Fibroblast of skin of abdomen (primary cell): ENCODE data around the gene NTN3.

Source experiments
- DNase-seq: peaks from one replicate; pipeline ENCODE4 v3.0.0-alpha.2; 2013

The NTN3 gene

GRCh38 chr16:2515180-2515851 lies 44.2 kb downstream of the NTN3 start:
- DNase-seq: no peak

DNA sequence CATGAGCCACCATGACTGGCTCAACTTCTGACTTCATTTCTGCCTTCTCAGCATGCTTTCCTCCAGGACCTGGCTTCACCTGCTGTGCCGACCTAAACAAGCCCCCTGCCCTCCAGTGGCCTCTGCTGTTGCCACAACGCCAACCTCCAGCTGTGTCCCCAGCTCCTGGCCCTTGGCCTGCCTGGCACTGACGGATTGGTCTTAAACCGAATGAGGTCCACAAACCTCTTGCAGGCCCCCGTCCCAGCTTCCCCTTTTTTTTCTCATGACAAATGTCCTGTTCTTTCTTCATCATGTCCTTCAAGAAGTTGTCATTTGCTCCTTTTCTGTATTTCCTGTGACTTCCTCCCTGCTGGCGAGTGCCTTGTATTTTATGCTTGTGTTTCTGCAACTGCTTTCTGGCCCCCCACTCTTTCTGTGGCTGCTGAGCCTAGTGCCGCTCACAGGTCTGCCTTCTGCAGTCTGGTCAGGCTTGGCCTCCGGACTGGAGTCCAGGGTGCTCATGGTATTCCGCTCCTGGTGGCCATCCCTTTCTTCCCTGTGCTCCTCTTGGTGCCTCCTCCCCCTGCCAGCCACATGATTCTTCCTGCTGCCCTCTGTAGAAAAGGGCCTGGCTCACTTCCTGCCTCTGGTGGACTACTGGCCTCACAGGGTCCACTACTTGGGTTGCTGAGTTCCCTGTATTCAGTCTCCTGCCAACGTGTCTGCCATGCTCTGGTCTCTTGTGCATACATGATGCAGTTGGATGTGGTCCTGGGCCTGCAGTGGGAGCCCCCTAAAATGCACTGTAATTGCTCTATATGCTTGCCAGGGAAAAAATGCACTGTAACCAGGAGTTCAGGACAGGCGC lies 45.5 kb downstream of the NTN3 start:
- no peak for DNase-seq

DNA sequence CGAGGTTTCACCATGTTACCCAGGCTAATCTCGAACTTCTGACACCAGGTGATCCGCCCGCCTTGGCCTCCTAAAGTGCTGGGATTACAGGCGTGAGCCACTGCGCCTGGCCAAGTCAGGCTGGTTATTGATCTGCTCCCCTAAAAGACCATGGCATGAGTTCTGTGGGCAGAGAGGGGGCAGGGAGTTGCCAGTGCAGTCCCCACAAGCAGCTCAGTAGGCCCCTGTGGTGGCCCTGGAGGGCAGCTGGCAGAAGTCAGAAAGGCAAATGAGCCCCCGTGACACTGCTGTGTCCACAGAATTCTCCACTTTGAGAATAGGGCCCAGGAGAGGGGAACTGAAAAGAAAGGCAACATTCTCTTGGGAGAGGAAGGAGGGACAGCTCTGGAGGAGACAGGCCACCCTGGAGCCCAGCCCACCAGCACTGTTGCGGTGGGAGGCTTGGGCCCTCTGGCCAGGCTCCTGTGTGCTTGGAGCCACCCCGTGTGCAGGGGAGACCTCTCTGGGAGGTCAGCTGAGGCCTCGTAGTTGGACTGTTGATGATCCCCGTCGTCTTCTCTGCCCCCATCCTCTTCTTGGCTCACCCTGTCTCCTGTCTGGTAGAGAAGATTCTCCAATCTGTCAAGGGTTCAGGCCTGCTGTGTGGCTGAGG lies 47.0 kb downstream of the NTN3 start:
- DNase-seq: no peak

DNA sequence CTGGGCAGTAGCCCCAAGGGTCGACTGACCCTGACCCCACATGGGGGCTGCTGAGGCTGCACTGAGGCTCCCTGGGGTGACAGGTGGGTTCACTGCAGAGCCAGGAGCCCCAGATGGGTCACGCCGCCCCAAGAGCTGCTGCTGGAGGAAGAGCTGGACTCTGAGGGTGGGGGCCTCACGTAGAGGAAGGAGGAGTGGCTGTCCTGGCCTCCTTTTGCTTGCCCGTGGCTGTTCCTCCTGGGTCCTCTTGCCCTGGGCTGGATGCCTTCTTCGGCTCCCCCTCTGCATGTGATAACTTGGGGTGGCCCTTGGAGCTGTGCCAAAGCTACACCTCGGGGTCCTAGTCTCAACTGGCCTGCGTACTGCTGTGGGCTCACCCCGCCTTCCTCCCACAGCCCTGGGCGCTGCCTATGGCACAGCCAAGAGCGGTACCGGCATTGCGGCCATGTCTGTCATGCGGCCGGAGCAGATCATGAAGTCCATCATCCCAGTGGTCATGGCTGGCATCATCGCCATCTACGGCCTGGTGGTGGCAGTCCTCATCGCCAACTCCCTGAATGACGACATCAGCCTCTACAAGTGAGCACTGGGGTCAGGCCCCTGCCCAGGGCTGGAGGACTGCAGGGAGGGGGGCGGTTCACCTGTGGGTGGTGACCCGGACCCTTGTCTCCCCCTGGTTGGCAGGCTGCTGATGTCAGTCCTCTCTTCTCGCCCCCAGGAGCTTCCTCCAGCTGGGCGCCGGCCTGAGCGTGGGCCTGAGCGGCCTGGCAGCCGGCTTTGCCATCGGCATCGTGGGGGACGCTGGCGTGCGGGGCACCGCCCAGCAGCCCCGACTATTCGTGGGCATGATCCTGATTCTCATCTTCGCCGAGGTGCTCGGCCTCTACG lies 48.0 kb downstream of the NTN3 start:
- DNase-seq: no peak

GRCh38 chr16:2519711-2520080 lies 48.6 kb downstream of the NTN3 start:
- DNase-seq: no peak

- peak; percentile 92 for DNase-seq
Observed at GRCh38 chr16:2520097-2520783, 49.1 kb downstream of the NTN3 start, which contains the start of gene AMDHD2. AMDHD2 (plus strand) TSS chr16:2520371; CDS start chr16:2520459, 88 bp downstream.

DNA sequence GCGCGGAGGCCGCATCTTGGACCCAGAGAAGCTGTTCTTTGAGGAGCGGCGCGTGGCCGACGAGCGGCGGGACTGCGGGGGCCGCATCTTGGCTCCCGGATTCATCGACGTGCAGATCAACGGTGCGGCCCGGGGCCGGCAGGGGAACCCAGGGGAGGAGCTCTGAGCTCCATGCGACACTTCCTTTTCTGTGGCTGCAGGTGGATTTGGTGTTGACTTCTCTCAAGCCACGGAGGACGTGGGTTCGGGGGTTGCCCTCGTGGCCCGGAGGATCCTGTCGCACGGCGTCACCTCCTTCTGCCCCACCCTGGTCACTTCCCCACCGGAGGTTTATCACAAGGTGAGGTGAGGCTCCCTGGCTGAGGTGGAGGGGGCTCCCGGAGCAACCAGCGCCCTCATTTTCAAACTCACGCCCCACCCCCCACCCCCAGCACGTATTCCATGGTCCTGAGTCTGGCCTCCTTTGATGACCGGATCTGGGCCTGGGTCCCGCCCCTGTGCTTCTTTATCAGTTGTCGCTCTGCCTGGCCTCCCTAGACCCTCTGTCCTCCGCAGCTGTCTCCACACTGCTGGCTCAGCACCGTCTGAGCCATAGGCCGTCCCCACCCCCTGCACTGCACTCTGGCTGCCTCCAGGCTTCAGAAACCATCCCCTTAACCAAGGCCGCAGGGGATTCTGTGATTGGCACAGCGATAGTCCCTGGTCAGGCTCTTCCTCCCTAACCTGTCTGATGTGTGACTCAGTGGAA lies 49.9 kb downstream of the NTN3 start:
- DNase-seq: no peak
